H9 (cell line): Measurements from ENCODE around the gene OPTC. TPM values are rescaled to one million over a fixed set of nuclear protein-coding genes. Genes with fewer than 3 reads are reported as not detected.

Experiments used
- DNase-seq: peaks from one replicate; pipeline ENCODE4 v3.0.0-alpha.2; 2017
- H2AFZ ChIP-seq: one replicate; pipeline ENCODE4 v1.6.1; 2013; ENCODE audit warnings: mild to moderate bottlenecking, low read length, control low read depth, moderate library complexity
- H2AK5ac ChIP-seq: 2 replicates; pipeline ENCODE4 v1.6.1; 2013; ENCODE audit warnings: low read length, control low read depth, mixed read lengths; ENCODE audit not compliant: insufficient read length
- H2BK120ac ChIP-seq: one replicate; pipeline ENCODE4 v1.6.1; 2013; ENCODE audit warnings: low read depth, mild to moderate bottlenecking, low read length, control low read depth, inconsistent platforms; ENCODE audit not compliant: poor library complexity, severe bottlenecking
- H2BK12ac ChIP-seq: 2 replicates; pipeline ENCODE4 v1.6.1; 2013; ENCODE audit warnings: low read length, control low read depth, mixed read lengths, low read depth; ENCODE audit not compliant: insufficient read length
- H2BK15ac ChIP-seq: 2 replicates; pipeline ENCODE4 v1.6.1; 2013; ENCODE audit warnings: low read depth, low read length, control low read depth
- H2BK20ac ChIP-seq: one replicate; pipeline ENCODE4 v1.6.1; 2013; ENCODE audit warnings: low read depth, mild to moderate bottlenecking, low read length, control low read depth, inconsistent platforms; ENCODE audit not compliant: poor library complexity, severe bottlenecking
- H2BK5ac ChIP-seq: 2 replicates; pipeline ENCODE4 v1.6.1; 2013; ENCODE audit warnings: low read length, control low read depth, mixed read lengths; ENCODE audit not compliant: insufficient read length
- H3K14ac ChIP-seq: 2 replicates; pipeline ENCODE4 v1.6.1; 2013; ENCODE audit warnings: low read length, control low read depth; ENCODE audit not compliant: insufficient read depth
- H3K18ac ChIP-seq: 2 replicates; pipeline ENCODE4 v1.6.1; 2013; ENCODE audit warnings: low read depth, mild to moderate bottlenecking, mixed read lengths, low read length, control low read depth; ENCODE audit not compliant: insufficient read length
- H3K23ac ChIP-seq: 2 replicates; pipeline ENCODE4 v1.6.1; 2013; ENCODE audit warnings: low read length, control low read depth, mixed read lengths, low read depth; ENCODE audit not compliant: insufficient read length
- H3K23me2 ChIP-seq: 2 replicates; pipeline ENCODE4 v1.6.1; 2013; ENCODE audit warnings: low read depth, mild to moderate bottlenecking, mixed read lengths, low read length, control low read depth; ENCODE audit not compliant: insufficient read length, poor library complexity, severe bottlenecking
- H3K27ac ChIP-seq: 2 replicates; pipeline ENCODE4 v1.5.1; 2013; ENCODE audit warnings: low read length, control low read depth, mixed read lengths, low read depth; ENCODE audit not compliant: insufficient read length
- H3K27me3 ChIP-seq: 2 replicates; pipeline ENCODE4 v1.6.1; 2013; ENCODE audit warnings: low read length, control low read depth, inconsistent platforms; ENCODE audit not compliant: insufficient read depth
- H3K4ac ChIP-seq: 2 replicates; pipeline ENCODE4 v1.6.1; 2013; ENCODE audit warnings: low read depth, mild to moderate bottlenecking, control low read depth, inconsistent platforms, low read length, moderate library complexity
- H3K4me1 ChIP-seq: 2 replicates; pipeline ENCODE4 v1.6.1; 2013; ENCODE audit warnings: low read length, control low read depth, inconsistent platforms; ENCODE audit not compliant: insufficient read depth
- H3K4me2 ChIP-seq: 2 replicates; pipeline ENCODE4 v1.6.1; 2013; ENCODE audit warnings: low read length, control low read depth, mixed read lengths; ENCODE audit not compliant: insufficient read length, insufficient read depth
- H3K56ac ChIP-seq: 2 replicates; pipeline ENCODE4 v1.6.1; 2013; ENCODE audit warnings: low read depth, mild to moderate bottlenecking, mixed read lengths, low read length, control low read depth; ENCODE audit not compliant: insufficient read length
- H3K79me1 ChIP-seq: 2 replicates; pipeline ENCODE4 v1.6.1; 2013; ENCODE audit warnings: low read depth, mild to moderate bottlenecking, moderate library complexity, low read length, control low read depth, inconsistent platforms; ENCODE audit not compliant: insufficient read depth, poor library complexity, severe bottlenecking
- H3K79me2 ChIP-seq: 2 replicates; pipeline ENCODE4 v1.6.1; 2013; ENCODE audit warnings: low read length, control low read depth, inconsistent platforms; ENCODE audit not compliant: insufficient read depth
- H3K9ac ChIP-seq: 2 replicates; pipeline ENCODE4 v1.6.1; 2013; ENCODE audit warnings: low read length, control low read depth, mixed read lengths; ENCODE audit not compliant: insufficient read length; ENCODE audit errors: extremely low read depth
- H3K9me3 ChIP-seq: one replicate; pipeline ENCODE4 v1.6.1; 2013; ENCODE audit warnings: low read depth, low read length, inconsistent platforms; ENCODE audit not compliant: control insufficient read depth
- H3T11ph ChIP-seq: one replicate; pipeline ENCODE4 v1.6.1; 2013; ENCODE audit warnings: mild to moderate bottlenecking, low read length, control low read depth, inconsistent platforms
- H4K20me1 ChIP-seq: one replicate; pipeline ENCODE4 v1.6.1; 2013; ENCODE audit not compliant: control insufficient read depth, insufficient read length, insufficient read depth
- H4K5ac ChIP-seq: 2 replicates; pipeline ENCODE4 v1.6.1; 2013; ENCODE audit warnings: low read depth, mild to moderate bottlenecking, mixed read lengths, low read length, control low read depth; ENCODE audit not compliant: insufficient read length
- H4K8ac ChIP-seq: replicated peaks from 2 replicates; pipeline ENCODE4 v1.6.1; 2013; ENCODE audit warnings: low read length, control low read depth, mixed read lengths, low read depth; ENCODE audit not compliant: insufficient read length
- H4K91ac ChIP-seq: 2 replicates; pipeline ENCODE4 v1.6.1; 2013; ENCODE audit warnings: low read depth, mild to moderate bottlenecking, moderate library complexity, mixed read lengths, low read length, control low read depth; ENCODE audit not compliant: insufficient read length
- H3K27ac Mint-ChIP-seq, 3 experiments: 2 replicates in 2 of 3; 3 replicates in 1 of 3; pipeline ENCODE4 v1.8.0; 2020 to 2021; ENCODE audit warnings: mixed read lengths in 3 of 3, mild to moderate bottlenecking in 1 of 3, moderate library complexity in 1 of 3
- H3K27me3 Mint-ChIP-seq: 2 replicates; pipeline ENCODE4 v1.8.0; 2021; ENCODE audit warnings: low read depth, mild to moderate bottlenecking, moderate library complexity, mixed read lengths
- H3K36me3 Mint-ChIP-seq, 3 experiments: 2 replicates in 2 of 3; 3 replicates in 1 of 3; pipeline ENCODE4 v1.8.0; 2020 to 2021; ENCODE audit warnings: low read depth in 3 of 3, mixed read lengths in 3 of 3; ENCODE audit not compliant: insufficient read depth in 1 of 3
- H3K4me1 Mint-ChIP-seq, 2 experiments: 2 replicates each; pipeline ENCODE4 v1.8.0; 2020; ENCODE audit warnings: mixed read lengths in 2 of 2
- H3K4me3 Mint-ChIP-seq, 2 experiments: 2 replicates in 1 of 2; 3 replicates in 1 of 2; pipeline ENCODE4 v1.8.0; 2020 to 2021; ENCODE audit warnings: mild to moderate bottlenecking in 2 of 2, mixed read lengths in 2 of 2, moderate library complexity in 1 of 2
- H3K9me3 Mint-ChIP-seq, 2 experiments: 2 replicates in 1 of 2; 3 replicates in 1 of 2; pipeline ENCODE4 v1.8.0; 2020; ENCODE audit warnings: mild to moderate bottlenecking in 2 of 2, mixed read lengths in 2 of 2, moderate library complexity in 1 of 2
- CTCF ChIP-seq: fragments of 200-600 bp; sonication (generic); conservative IDR thresholded peaks from 3 replicates; pipeline ENCODE4 v1.8.0; 2021; ENCODE audit warnings: antibody characterized with exemption, mild to moderate bottlenecking
- WGBS: extraction: QIAGEN DNeasy Blood & Tissue Kit; methylation state at CpG from one replicate; pipeline ENCODE4 v1.1.7; 2013; ENCODE audit warnings: missing lambda C conversion rate, low lambda C conversion rate, mixed read lengths; ENCODE audit not compliant: insufficient read length; ENCODE audit errors: extremely low coverage; 5-methylcytosine and 5-hydroxymethylcytosine counted together
- total RNA-seq: library from RNA; stranded (reverse); gene quantifications from 2 replicates; pipeline ENCODE4 v1.2.1, GENCODE V29; 2021

OPTC gene
- total RNA-seq, 1 experiment from 2014 or later = 1.1 TPM

GRCh38 chr1:203480084-203480483, 13.9 kb upstream of the OPTC start:
- Histone ChIP-seq H3K9ac (no peak overlapping the region), H4K8ac (no peak overlapping the region), H2BK120ac (no peak overlapping the region), H3K79me2 (no peaks in the 10 kb centered on the region), H3K27ac (no peak overlapping the region), H3K27me3 (no peaks in the 10 kb centered on the region), H4K91ac (no peak overlapping the region), H3K14ac (no peak overlapping the region), H3K23ac (no peak overlapping the region), H3K56ac (no peak overlapping the region), H4K5ac (no peak overlapping the region), H3K23me2 (no peaks in the 10 kb centered on the region), H3K4ac (no peak overlapping the region), H4K20me1 (no peaks in the 10 kb centered on the region), H3T11ph (no peak overlapping the region), H2BK20ac (no peak overlapping the region), H3K4me1 (peaks cover 3% of the 10 kb centered on the region; the same call in 1 of the 2 replicates), H3K79me1 (no peaks in the 10 kb centered on the region), H2BK15ac (no peak overlapping the region), H3K4me2 (no peak overlapping the region), H3K9me3 (no peaks in the 10 kb centered on the region), H3K18ac (no peak overlapping the region), H2BK12ac (no peak overlapping the region), H2AFZ (no peak overlapping the region), H2AK5ac (no peak overlapping the region), H2BK5ac (no peak overlapping the region)
- TF ChIP-seq CTCF = no peak
- H3K9me3 Mint-ChIP-seq = no peaks in the 10 kb centered on the region
- WGBS = no CpG with 5 or more reads among the region's 2 CpGs
- DNase-seq = no peak
- H3K36me3 Mint-ChIP-seq = no peaks in the 10 kb centered on the region
- no peak overlapping the region for H3K4me3 Mint-ChIP-seq
- H3K4me1 Mint-ChIP-seq = peaks cover 18 to 22% of the 10 kb centered on the region in 2 experiments
- peaks cover 15% of the 10 kb centered on the region for H3K27me3 Mint-ChIP-seq
- H3K27ac Mint-ChIP-seq = no peak overlapping the region
